NB4 (cell line): Measurements from ENCODE around the gene TEAD4.

Experiments used
- CTCF ChIP-seq: IDR thresholded peaks from one replicate; pipeline ENCODE4 v1.5.1; 2012; ENCODE audit warnings: low read depth, low read length
- MYC ChIP-seq: IDR thresholded peaks from 2 replicates; pipeline ENCODE4 v1.6.1; 2011; ENCODE audit warnings: low read depth, low read length
- POLR2A ChIP-seq: IDR thresholded peaks from 2 replicates; pipeline ENCODE4 v1.6.1; 2011; ENCODE audit warnings: mild to moderate bottlenecking; ENCODE audit not compliant: insufficient read length; ENCODE audit errors: extremely low read depth
- TF ChIP-seq, protein P1 (sequence below): IDR thresholded peaks from 2 replicates; pipeline ENCODE4 v1.6.1; 2011; ENCODE audit warnings: low read depth, low read length

DNA sequence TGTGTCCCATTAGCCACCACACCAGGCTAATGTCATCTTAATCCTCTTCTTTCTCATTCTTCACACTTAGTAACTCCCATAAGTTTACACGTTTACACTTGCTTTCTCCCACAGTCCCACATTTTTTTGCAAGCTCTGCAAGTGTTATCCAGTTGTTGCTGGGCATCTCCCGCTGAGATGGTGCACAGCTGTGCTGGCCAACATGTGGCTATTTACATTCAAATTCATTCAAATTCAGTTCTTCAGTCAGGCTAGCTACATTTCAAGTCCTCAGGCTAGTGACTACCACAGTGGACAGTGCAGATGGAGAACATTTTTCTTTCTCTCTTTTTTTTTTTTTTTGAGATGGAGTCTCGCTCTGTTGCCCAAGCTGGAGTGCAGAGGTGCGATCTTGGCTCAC is 9.8 kb upstream of the TEAD4 start:
- TF ChIP-seq POLR2A (no peak), CTCF (no peak), MYC (no peak)
- TF ChIP-seq, protein P1, sequence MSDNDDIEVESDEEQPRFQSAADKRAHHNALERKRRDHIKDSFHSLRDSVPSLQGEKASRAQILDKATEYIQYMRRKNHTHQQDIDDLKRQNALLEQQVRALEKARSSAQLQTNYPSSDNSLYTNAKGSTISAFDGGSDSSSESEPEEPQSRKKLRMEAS: no peak
